Mesothelial cell of epicardium (in vitro differentiated cells): ENCODE data around the gene ROR2. TPM values are rescaled to one million over a fixed set of nuclear protein-coding genes. Genes with fewer than 3 reads are reported as not detected.

ENCODE experiments used
- DNase-seq, 2 experiments: peaks; one replicate each; pipeline ENCODE4 v3.0.0; 2021; ENCODE audit warnings: low spot score in 2 of 2; ENCODE audit not compliant: unreplicated experiment in 2 of 2
- H3K27ac Mint-ChIP-seq: 2 replicates; pipeline ENCODE4 v1.8.0; 2021; ENCODE audit warnings: mixed read lengths
- H3K27me3 Mint-ChIP-seq: 2 replicates; pipeline ENCODE4 v1.8.0; 2021; ENCODE audit warnings: low read depth, mixed read lengths
- H3K36me3 Mint-ChIP-seq: 2 replicates; pipeline ENCODE4 v1.8.0; 2021; ENCODE audit warnings: mixed read lengths
- H3K4me1 Mint-ChIP-seq: 2 replicates; pipeline ENCODE4 v1.8.0; 2021; ENCODE audit warnings: mixed read lengths
- H3K4me3 Mint-ChIP-seq: 2 replicates; pipeline ENCODE4 v1.8.0; 2021; ENCODE audit warnings: mild to moderate bottlenecking, moderate library complexity, mixed read lengths
- H3K9me3 Mint-ChIP-seq: 2 replicates; pipeline ENCODE4 v1.8.0; 2021; ENCODE audit warnings: mixed read lengths
- CTCF ChIP-seq: fragments of 200-600 bp; sonication (generic); IDR thresholded peaks from one replicate; pipeline ENCODE4 v1.5.0; 2021; ENCODE audit warnings: antibody characterized with exemption; ENCODE audit not compliant: unreplicated experiment
- total RNA-seq: library from RNA; stranded (reverse); gene quantifications from 3 replicates; pipeline ENCODE4 v1.2.1, GENCODE V29; 2021

ROR2 gene
- total RNA-seq, 1 donor from 2014 or later = 41.0 TPM

GRCh38 chr9:91680998-91681397 lies 269.0 kb downstream of the ROR2 start:
- TF ChIP-seq CTCF = no peak
- H3K27ac Mint-ChIP-seq = no peak overlapping the region
- peaks cover 31% of the 10 kb centered on the region for H3K4me1 Mint-ChIP-seq
- no peak overlapping the region for H3K4me3 Mint-ChIP-seq
- DNase-seq = no peak
- H3K9me3 Mint-ChIP-seq = no peaks in the 10 kb centered on the region
- no peaks in the 10 kb centered on the region for H3K27me3 Mint-ChIP-seq
- H3K36me3 Mint-ChIP-seq = no peaks in the 10 kb centered on the region

GRCh38 chr9:91680106-91680505 lies 269.9 kb downstream of the ROR2 start:
- H3K9me3 Mint-ChIP-seq = peaks cover 2% of the 10 kb centered on the region
- no peak for TF ChIP-seq CTCF
- peaks cover 31% of the 10 kb centered on the region for H3K4me1 Mint-ChIP-seq
- no peaks in the 10 kb centered on the region for H3K27me3 Mint-ChIP-seq
- H3K4me3 Mint-ChIP-seq = no peak overlapping the region
- no peak overlapping the region for H3K27ac Mint-ChIP-seq
- H3K36me3 Mint-ChIP-seq = no peaks in the 10 kb centered on the region
- DNase-seq = no peak

- no peaks in the 10 kb centered on the region for H3K36me3 Mint-ChIP-seq
- H3K27ac Mint-ChIP-seq = no peak overlapping the region
- peaks cover 31% of the 10 kb centered on the region for H3K4me1 Mint-ChIP-seq
- DNase-seq = no peak
- no peak for TF ChIP-seq CTCF
- H3K27me3 Mint-ChIP-seq = no peaks in the 10 kb centered on the region
- H3K9me3 Mint-ChIP-seq = peaks cover 12% of the 10 kb centered on the region
- no peak overlapping the region for H3K4me3 Mint-ChIP-seq
These were observed 271.0 kb downstream of the ROR2 start for GRCh38 chr9:91678807-91679580.

GRCh38 chr9:91677822-91678436 lies 272.1 kb downstream of the ROR2 start:
- Mint-ChIP-seq H3K27me3 (no peaks in the 10 kb centered on the region), H3K4me1 (peaks cover 31% of the 10 kb centered on the region), H3K9me3 (peaks cover 21% of the 10 kb centered on the region), H3K4me3 (no peak overlapping the region), H3K36me3 (no peaks in the 10 kb centered on the region), H3K27ac (no peak overlapping the region)
- DNase-seq = no peak
- TF ChIP-seq CTCF = no peak

GRCh38 chr9:91677331-91677730 lies 272.7 kb downstream of the ROR2 start:
- DNase-seq = no peak
- no peaks in the 10 kb centered on the region for H3K27me3 Mint-ChIP-seq
- TF ChIP-seq CTCF = no peak
- peaks cover under 1% of the 10 kb centered on the region for H3K36me3 Mint-ChIP-seq
- H3K9me3 Mint-ChIP-seq = peaks cover 27% of the 10 kb centered on the region
- no peak overlapping the region for H3K27ac Mint-ChIP-seq
- H3K4me3 Mint-ChIP-seq = no peak overlapping the region
- peaks cover 31% of the 10 kb centered on the region for H3K4me1 Mint-ChIP-seq
